Skeletal muscle satellite cell (primary cell): Measurements from ENCODE around the gene PTCD1.

Experiments
- H3K27me3 ChIP-seq: 2 replicates; pipeline ENCODE4 v1.7.0; 2013; ENCODE audit warnings: low read length; ENCODE audit not compliant: control insufficient read depth, insufficient read depth
- H3K36me3 ChIP-seq: 2 replicates; pipeline ENCODE4 v1.7.0; 2013; ENCODE audit warnings: mild to moderate bottlenecking, control low read depth, low read length; ENCODE audit not compliant: insufficient read depth
- H3K4me1 ChIP-seq: 2 replicates; pipeline ENCODE4 v1.7.0; 2013; ENCODE audit warnings: low read length; ENCODE audit not compliant: control insufficient read depth, insufficient read depth
- H3K4me2 ChIP-seq: 2 replicates; pipeline ENCODE4 v1.7.0; 2013; ENCODE audit warnings: mild to moderate bottlenecking, low read length
- H3K4me3 ChIP-seq: 2 replicates; pipeline ENCODE4 v1.7.0; 2013; ENCODE audit warnings: low read length
- H3K9ac ChIP-seq: 2 replicates; pipeline ENCODE4 v1.7.0; 2013; ENCODE audit warnings: mild to moderate bottlenecking, low read depth, low read length, moderate library complexity
- H3K9me3 ChIP-seq: replicated peaks from 2 replicates; pipeline ENCODE4 v1.7.0; 2013; ENCODE audit warnings: mild to moderate bottlenecking, control low read depth, low read length

The PTCD1 gene

DNA sequence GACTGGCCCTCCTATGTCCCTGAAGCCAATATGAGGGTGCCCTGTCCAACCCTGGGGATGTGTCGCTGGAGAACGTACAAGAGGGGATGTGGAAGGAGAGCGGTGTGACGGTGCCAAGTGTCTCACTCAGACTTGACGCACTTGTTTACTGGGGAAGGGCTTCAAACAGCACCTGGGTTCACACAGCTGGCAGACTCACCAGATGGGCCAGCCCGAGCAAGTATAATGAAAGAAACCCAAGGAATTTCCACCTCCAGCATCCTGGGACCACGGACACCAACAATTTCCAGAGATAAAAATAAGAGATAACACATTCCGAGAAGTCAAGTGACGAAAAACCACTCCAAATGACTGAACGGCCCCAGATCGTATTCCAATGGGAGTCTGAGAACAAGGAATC is 22.1 kb upstream of the PTCD1 start:
- Histone ChIP-seq H3K4me1 (peaks cover 8% of the 10 kb centered on the region), H3K4me3 (no peak overlapping the region), H3K36me3 (peaks cover 60% of the 10 kb centered on the region), H3K27me3 (no peaks in the 10 kb centered on the region), H3K9me3 (no peaks in the 10 kb centered on the region), H3K9ac (no peak overlapping the region), H3K4me2 (no peak overlapping the region)

GRCh38 chr7:99459087-99459486 is 20.5 kb upstream of the PTCD1 start:
- Histone ChIP-seq H3K9me3 (no peaks in the 10 kb centered on the region), H3K4me2 (no peak overlapping the region), H3K4me1 (no peaks in the 10 kb centered on the region), H3K36me3 (peaks cover 72% of the 10 kb centered on the region), H3K4me3 (no peak overlapping the region), H3K9ac (no peak overlapping the region), H3K27me3 (no peaks in the 10 kb centered on the region)

DNA sequence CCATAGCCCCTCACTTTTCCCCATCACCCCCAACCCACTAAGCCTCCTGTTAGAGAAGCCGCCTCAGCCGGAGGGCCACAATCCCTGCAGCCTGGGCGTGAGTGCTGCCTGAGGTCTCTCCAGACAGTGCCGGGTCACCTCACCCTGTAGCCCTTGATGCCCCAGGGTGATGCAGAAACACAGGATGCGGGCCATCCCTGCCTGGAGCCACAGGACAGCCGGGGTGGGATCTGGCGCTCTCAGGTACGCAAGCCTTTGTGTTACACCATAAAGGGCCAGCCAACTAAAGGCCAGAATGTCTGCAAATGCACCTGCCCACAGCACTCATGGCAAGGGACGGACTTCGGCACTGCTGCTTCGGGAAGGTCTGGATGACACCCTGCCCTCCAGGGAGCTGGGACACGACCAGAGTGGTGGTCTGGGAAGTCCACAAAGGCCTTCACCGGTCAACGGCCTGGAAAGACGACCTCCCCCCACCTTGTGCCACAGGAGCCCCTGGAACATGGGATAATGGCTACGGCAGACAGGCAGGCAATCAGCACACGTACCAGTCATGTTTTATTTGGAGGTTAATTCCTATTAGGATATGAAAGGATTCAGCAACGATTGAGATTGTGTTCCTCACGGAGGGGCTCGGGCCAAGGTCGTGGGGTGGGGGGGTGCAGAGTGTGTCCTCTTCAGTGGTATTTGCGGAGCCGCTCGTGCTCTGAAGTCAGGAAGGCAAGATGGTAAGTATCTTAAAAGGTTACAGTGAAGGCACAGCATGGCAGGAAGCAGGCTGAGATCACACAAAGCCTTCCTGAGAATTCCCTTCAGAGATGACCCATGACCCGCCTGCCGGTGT is 19.3 kb upstream of the PTCD1 start:
- Histone ChIP-seq H3K4me3 (no peak overlapping the region), H3K9me3 (no peaks in the 10 kb centered on the region), H3K9ac (no peak overlapping the region), H3K27me3 (no peaks in the 10 kb centered on the region), H3K4me2 (no peak overlapping the region), H3K4me1 (no peaks in the 10 kb centered on the region), H3K36me3 (peaks cover 77% of the 10 kb centered on the region)

- Histone ChIP-seq H3K36me3 (peaks cover 80% of the 10 kb centered on the region), H3K4me3 (no peak overlapping the region), H3K4me2 (no peak overlapping the region), H3K9ac (no peak overlapping the region), H3K27me3 (no peaks in the 10 kb centered on the region), H3K9me3 (no peaks in the 10 kb centered on the region), H3K4me1 (no peaks in the 10 kb centered on the region)
Observed at GRCh38 chr7:99457050-99457649, 18.6 kb upstream of the PTCD1 start.

DNA sequence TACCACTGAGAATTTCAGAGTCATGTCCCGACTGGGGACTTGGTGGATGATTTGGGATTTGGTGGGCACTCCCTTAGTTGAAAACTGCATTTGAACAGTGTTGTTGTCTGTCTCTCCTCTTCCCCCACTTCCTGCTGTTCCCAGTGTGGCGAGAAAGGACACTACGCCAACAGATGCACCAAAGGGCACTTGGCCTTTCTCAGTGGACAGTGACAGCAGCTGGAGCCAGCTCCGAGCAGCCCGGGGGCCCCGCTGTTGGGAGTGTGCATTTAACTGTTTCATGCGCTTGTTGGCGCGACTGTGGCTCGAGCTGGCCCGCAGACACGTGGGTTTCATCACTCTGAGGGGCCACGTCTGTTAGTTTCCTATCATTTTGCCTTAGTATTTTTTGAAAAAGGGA is 17.7 kb upstream of the PTCD1 start:
- H3K4me2 ChIP-seq: no peak overlapping the region
- no peaks in the 10 kb centered on the region for H3K27me3 ChIP-seq
- no peaks in the 10 kb centered on the region for H3K9me3 ChIP-seq
- peaks cover 82% of the 10 kb centered on the region for H3K36me3 ChIP-seq
- no peak overlapping the region for H3K9ac ChIP-seq
- H3K4me3 ChIP-seq: no peak overlapping the region
- no peaks in the 10 kb centered on the region for H3K4me1 ChIP-seq

GRCh38 chr7:99455874-99456273 is 17.3 kb upstream of the PTCD1 start:
- no peaks in the 10 kb centered on the region for H3K9me3 ChIP-seq
- peaks cover 81% of the 10 kb centered on the region for H3K36me3 ChIP-seq
- H3K27me3 ChIP-seq: no peaks in the 10 kb centered on the region
- H3K4me3 ChIP-seq: no peak overlapping the region
- H3K4me2 ChIP-seq: no peak overlapping the region
- no peaks in the 10 kb centered on the region for H3K4me1 ChIP-seq
- no peak overlapping the region for H3K9ac ChIP-seq

DNA sequence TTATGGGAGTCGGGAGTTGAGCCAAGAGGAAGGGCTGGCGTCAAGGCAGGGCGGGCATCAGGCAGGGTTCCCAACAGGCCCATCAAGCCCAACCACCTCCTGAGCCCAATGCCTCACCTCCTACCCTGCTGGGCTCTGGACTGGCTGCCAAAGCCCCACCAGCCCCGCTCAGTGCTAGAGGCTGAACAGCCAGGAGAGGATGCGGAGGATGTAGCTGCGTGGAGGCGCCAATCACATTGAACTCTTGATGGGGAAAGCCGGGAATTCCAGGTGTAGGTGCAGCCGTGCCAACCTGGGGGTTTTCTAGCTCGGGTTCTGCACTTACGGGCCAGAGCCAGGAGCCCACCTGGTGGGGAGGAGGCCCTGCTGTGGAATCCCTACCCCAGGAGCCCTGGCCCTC is 14.5 kb upstream of the PTCD1 start:
- no peaks in the 10 kb centered on the region for H3K4me1 ChIP-seq
- no peak overlapping the region for H3K9ac ChIP-seq
- H3K36me3 ChIP-seq: peaks cover 90% of the 10 kb centered on the region
- H3K4me2 ChIP-seq: no peak overlapping the region
- H3K9me3 ChIP-seq: no peaks in the 10 kb centered on the region
- H3K27me3 ChIP-seq: no peaks in the 10 kb centered on the region
- H3K4me3 ChIP-seq: no peak overlapping the region

DNA sequence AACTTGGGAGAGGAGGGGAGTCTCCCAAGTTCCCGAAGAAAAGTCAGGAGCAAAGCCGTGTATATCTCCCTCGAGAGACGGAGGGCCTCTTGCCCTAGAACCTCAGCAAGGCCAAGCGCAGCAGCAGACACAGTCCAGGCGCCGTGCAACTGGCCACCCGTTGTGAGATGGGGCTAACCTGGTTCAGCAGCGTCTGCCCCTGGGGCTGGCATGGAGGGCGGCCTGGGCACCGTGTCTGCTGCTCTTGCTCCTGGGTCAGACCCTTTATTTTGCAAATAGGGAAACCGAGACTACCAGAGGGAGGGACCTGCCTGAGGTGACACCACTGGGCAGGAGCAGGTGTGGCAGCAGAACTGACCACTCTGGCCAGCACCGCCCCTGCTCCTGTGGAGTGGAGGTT is 13.9 kb upstream of the PTCD1 start:
- H3K9me3 ChIP-seq: no peaks in the 10 kb centered on the region

GRCh38 chr7:99451936-99452335 is 13.3 kb upstream of the PTCD1 start:
- Histone ChIP-seq H3K9ac (no peak overlapping the region), H3K27me3 (no peaks in the 10 kb centered on the region), H3K9me3 (no peaks in the 10 kb centered on the region), H3K4me2 (no peak overlapping the region), H3K4me3 (no peak overlapping the region), H3K36me3 (peaks cover 83% of the 10 kb centered on the region), H3K4me1 (no peaks in the 10 kb centered on the region)

More for the DNA sequence above, 13.9 kb upstream of the PTCD1 start:
- no peak overlapping the region for H3K4me2 ChIP-seq
- H3K9ac ChIP-seq: no peak overlapping the region
- H3K4me1 ChIP-seq: no peaks in the 10 kb centered on the region
- H3K36me3 ChIP-seq: peaks cover 89% of the 10 kb centered on the region
- H3K4me3 ChIP-seq: no peak overlapping the region
- H3K27me3 ChIP-seq: no peaks in the 10 kb centered on the region

DNA sequence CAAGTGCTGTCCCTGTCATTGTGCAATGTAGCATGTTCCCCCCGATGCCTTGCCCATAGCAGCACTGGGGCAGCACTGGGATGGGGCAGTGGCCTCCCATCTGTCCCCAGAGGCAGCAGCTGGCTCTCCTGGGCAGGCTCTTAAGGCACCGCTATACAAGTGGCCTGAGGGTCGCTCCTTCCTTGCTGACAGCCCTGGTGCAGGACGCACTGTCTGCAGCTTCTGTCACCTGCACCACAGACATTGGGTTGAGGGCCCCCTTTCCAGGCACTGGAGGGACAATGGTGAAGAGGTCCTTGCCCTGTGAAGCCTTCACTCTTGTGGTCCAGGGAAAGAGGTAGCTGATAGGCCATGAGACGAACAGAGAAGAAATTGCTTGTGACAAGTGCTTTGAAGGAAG is 10.7 kb upstream of the PTCD1 start:
- Histone ChIP-seq H3K27me3 (no peaks in the 10 kb centered on the region), H3K4me2 (no peak overlapping the region), H3K36me3 (peaks cover 78% of the 10 kb centered on the region), H3K4me3 (no peak overlapping the region), H3K9me3 (no peaks in the 10 kb centered on the region), H3K9ac (no peak overlapping the region), H3K4me1 (no peaks in the 10 kb centered on the region)

DNA sequence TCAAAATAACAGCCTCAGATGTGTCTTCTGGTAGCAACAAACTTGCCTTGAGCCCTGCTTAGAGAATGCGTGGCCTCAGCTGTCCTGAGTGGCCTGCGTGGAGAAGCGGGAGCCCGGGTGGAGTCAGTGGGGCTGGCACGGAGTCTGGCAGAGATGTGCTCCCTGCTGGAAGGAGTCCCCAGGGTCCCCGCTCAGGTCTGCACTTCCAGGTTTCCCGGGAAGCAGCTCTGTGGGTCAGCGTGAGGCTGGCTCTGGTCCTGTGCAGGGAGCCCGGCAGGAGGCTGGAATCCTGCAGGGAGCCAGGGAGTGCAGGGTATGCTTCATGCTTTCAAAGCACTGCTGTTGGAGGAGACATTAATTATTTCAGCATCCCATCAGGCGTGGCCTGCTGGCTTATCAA is 10.3 kb upstream of the PTCD1 start:
- Histone ChIP-seq H3K9ac (no peak overlapping the region), H3K4me3 (no peak overlapping the region), H3K36me3 (peaks cover 76% of the 10 kb centered on the region), H3K4me1 (no peaks in the 10 kb centered on the region), H3K9me3 (no peaks in the 10 kb centered on the region), H3K27me3 (no peaks in the 10 kb centered on the region), H3K4me2 (no peak overlapping the region)

DNA sequence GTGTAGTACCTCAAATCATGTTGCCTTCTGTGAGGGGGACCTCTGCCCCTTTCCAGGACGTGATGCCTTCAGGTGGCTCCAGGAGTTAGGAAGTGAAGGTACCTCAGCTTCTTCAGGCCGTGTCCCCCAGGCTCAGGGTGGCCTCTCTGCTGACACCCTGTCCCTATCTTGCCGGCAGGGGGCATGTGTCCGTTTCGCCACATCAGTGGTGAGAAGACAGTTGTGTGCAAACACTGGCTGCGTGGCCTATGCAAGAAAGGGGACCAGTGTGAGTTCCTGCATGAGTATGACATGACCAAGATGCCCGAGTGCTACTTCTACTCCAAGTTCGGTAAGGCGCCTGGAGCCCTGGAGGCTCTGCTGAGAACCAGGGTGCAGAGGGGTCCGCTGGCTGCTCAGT is 9.3 kb upstream of the PTCD1 start:
- Histone ChIP-seq H3K27me3 (no peaks in the 10 kb centered on the region), H3K9ac (no peak overlapping the region), H3K4me2 (no peak overlapping the region), H3K4me3 (no peak overlapping the region), H3K9me3 (no peaks in the 10 kb centered on the region), H3K4me1 (no peaks in the 10 kb centered on the region), H3K36me3 (peaks cover 70% of the 10 kb centered on the region)
